Breast epithelium (tissue), 3 donors: ENCODE results near the gene ARID4B.

Experiments used
- CTCF ChIP-seq, 3 donors: fragments of 450-650 bp; IDR thresholded peaks; one replicate each; pipeline ENCODE4 v1.5.1; 2016 to 2017; ENCODE audit warnings: antibody characterized with exemption in 3 of 3, mild to moderate bottlenecking in 3 of 3, moderate library complexity in 3 of 3
- POLR2A ChIP-seq: fragments of 450-650 bp; IDR thresholded peaks from one replicate; pipeline ENCODE4 v1.6.1; 2016; ENCODE audit warnings: antibody characterized with exemption, mild to moderate bottlenecking, moderate library complexity

GRCh38 chr1:235325139-235325538, 2.8 kb downstream of the ARID4B start:
- TF ChIP-seq POLR2A (no peak), CTCF (IDR thresholded peaks at IDR 0.05) (no peak)
